ENCODE data around the gene FAM53A. TPM values are rescaled to one million over a fixed set of nuclear protein-coding genes. Genes with fewer than 3 reads are reported as not detected.

FAM53A gene
- total RNA-seq, 1 donor from 2014 or later, result 2.9 TPM

DNA sequence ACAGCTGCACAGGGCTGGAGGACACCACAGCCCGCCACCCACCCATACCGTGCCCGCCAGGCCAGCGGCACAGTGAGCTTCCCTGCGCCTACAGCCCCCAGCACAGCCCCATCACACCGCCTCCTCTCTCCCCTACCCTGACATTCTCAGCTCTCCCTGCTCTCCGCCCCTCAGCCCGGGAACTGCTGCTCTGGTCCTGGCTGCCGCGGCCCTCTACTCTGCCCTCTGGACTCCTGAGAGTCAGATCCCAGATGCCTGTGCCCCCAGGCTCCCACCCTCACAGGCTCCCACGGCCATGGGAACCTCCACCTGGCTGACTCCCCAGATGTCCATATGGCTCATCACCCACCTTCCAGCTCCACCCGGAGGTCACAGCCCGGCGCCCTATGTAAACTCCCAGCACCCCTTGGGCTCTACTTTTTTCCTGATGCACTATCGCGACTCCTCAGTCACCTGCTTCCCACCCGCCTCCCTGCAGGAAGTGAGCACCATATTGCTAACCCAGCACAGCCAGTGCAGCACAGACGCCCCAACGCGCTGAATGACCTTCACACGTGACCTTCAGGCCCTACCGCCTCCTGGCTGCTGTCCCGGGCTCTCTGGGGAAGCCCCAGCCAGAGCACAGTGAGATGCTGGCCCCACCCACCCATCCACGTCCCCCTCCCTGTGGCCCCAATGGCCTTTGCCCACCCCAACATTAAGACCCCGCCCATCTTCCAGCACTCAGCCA, 23.0 kb downstream of the FAM53A start:
- DNase-seq (ENCODE audit: low read depth), result no peak

DNA sequence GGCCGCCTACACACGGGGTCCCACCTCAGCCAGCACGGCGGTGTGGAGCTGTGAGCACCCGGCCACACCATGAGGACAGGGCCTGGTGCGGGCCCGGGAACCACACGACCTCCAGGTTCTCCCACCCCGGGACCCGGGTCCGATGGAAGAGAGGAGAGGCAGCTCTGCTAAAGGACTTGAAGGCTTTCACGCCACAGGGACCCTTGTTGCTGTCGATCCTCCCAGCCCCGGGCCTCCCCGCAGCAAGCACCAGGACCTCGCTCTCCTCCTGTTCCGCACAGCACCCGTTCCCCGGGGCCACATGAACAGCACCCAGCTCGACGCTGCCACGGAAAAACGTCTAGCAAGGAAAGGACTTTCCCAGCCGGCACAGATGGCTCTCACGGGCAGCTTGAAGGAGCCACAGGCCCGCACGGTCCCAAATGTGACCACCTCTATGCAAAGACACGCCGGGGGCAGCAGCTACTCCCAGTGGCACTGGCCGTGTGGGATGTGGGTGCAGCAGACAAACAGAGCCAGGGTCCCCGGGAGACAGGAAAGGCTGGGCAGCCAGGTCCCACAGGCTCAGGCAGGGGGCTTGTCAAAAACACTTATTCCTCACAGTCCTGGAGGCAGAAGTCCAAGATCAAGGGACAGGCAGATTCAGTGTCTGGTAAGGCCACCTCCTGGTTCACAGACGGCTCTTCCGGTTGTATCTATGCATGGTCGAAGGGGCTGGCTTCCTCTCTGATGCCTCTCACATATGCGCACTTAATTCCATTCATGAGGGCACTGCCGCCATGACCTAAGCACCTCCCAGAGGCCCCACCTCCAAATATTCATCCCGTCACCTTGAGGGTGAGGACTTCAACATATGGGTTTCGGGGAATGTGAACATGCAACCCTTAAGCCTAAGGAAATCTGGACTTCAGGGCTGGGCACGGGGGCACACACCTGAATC, 24.7 kb downstream of the FAM53A start:
- DNase-seq (ENCODE audit: low read depth), result no peak

DNA sequence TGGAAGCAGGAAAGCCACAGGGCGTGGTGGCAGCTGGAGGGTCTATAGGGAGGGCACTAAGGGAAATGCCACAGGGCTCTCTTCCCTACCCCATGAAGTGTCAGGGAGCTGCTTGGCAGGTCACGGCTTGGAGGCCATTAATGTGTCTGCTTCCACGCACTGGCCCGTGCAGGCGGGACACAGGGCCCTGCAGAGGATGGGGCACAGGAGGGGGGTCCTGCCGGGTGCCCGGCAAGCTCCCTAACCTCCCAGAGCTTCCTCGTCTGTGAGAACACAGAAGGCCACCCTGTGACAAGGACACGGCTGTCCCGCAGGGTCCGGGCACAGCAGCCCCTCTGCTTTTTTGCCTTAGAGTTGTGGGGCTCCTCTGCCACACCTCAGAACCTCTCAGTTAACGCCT, 25.5 kb downstream of the FAM53A start:
- no peak for DNase-seq (ENCODE audit: low read depth)

DNA sequence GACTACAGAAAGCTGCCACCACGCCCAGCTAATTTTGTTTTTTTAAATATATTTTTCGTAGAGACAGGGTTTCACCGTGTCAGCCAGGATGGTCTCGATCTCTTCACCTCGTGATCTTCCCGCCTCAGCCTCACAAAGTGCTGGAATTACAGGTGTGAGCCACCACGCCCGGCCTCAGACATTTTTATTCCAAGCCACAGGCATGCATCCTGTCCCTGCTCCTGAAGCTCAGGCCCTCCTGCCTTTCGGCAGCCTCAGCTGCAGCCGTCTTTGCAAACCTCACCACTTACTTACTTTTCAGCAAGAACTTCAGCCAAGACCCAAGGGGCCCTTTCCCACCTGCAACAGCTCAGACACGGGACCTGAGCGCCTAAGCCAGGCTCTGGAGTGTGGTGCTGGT, 26.0 kb downstream of the FAM53A start:
- no peak for DNase-seq (ENCODE audit: low read depth)

DNA sequence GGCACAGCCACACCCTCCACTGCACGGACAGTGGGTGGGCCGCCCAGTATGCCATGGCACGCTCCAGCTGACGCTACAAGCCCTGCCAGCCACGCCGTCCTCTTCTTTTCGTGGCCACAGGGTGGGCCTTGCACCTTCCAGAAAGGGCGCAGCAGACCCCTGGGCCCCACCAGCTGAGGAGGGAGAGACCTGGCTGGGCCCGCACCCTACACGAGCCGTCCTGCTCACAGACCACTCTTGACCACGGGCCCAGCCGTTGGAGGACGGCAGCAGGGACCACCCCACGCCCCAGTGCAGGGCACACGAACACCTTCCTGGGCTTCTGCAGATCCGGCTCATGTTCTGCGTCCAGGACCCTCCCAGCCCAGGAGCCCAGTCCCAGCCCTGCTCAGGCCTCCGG, 27.1 kb downstream of the FAM53A start:
- no peak for DNase-seq (ENCODE audit: low read depth)

DNA sequence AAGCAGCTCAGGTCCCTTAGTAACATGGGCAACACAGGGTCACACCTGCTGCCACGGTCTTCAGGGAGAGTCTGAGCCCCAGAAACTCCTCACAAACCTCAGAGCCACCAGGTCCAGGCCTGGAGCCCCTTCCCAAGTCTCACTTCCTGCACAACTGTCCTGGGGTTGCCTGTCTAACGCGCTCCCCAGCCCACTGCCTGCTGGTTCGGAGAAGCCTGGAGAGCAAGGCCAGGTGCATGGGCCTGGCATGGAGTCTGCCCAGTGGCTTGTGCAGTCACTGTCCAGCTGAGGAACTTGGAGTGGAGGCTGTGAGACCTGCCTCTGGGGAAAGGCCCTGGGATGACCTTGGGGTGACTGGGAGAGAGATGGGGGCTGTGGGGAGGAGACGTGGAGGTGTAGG, 28.0 kb downstream of the FAM53A start:
- DNase-seq (ENCODE audit: low read depth), result no peak

DNA sequence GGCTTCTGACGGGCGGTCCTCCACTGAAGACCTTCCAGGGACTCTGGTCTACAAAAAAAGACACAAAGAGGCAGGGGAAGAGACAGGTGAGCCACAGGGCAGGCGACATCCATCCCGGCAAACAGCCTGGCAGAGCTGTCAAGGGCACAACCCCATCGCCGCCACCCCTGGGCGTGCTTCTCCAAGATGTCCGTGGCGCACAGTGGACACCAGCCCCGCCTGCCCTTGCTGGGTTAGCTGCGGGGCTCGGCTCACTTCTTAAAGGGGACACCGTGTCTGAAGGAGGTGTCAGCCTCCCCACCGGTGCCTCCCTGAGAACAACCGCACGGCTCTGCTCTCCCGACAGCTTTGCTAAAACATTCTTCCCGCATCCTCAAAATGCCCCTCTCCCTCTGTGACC, 28.4 kb downstream of the FAM53A start:
- DNase-seq (ENCODE audit: low read depth), result no peak

DNA sequence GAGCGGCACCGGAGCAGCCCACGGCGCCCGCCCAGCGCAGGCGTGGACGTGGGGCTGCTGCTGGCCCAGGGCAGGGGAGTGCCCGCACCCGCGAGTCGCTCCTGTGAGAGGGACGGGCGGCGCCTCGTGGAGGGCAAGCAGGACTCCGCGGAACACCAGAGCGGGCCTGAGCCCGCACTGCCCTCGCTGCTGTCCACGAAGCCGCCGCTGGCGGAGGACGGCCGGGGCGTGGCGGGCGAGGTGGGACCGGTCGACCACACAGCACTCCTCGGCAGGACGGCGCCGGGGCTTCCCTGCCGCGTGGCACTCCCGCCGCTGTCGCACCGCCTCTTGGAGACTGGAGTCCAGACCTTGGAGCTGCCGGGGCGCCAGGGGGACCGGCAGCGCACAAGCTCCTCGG, 29.0 kb downstream of the FAM53A start:
- DNase-seq (ENCODE audit: low read depth), result no peak

DNA sequence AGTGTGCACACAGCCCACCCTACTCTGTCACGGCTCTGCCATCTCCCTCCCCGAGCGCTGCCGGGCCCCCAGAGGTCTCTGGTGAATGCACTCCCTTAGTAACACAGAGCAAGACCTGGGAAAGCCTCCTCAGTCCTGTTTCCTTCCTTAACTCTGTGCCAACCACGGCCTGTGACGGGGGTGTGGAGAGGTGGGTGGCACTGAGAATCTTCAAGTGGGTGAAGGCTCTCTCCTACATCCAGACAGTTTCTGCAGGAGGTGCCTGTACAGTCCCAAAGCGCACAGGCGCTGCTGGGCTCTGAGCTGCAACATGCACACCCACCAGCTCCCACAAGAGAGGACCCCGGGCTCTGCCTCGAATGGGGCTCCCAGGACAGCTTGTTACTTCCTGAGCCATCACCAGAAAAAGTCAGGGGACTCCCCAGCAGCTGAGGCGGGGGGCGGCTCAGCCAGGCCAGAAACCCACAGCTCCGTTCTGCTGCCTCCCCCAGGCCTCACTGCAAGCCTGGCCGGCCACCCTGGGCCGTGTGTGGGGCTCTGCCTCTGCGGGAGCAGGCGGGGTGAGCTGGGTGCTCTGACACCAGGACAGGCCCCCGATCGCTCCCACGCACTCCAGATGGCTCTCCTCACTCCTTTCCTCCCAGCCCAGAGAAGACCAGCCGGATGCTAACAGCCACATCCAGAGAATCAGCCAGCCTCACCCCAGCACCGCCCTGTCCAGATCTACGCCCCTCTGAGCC, 29.7 kb downstream of the FAM53A start:
- no peak for DNase-seq (ENCODE audit: low read depth)

DNA sequence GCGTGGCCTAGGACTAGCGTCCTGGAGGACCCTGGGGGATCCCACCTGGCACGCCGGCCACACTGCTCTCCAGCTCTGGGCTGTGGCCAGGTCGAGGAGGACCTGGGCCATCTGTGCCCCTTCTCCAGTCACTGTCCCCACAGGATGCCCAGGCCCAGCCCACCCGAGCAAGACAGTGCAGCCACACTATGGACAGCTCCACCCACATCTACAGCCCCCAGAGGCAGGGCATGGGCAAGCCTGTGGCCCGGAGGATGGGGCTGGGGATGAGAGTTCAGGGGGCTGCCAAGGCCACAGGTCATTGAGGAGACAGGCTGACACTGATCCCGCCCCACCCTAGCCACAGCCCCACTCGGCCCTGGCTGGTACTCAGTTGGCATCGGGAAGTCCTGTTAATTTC, 30.3 kb downstream of the FAM53A start:
- no peak for DNase-seq (ENCODE audit: low read depth)

DNA sequence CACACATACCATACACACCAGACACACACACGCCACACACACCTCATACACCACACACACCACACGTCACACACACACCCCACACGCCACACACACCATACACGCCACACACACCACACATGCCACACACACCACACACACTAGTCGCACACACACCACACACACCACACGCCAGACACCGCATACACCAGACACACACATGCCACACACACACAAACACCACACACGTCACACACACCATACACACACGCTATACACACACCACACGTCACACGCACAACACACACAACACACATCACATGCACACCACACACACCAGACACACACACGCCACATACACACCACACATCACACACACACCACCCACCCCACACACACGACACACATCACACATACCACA, 32.0 kb downstream of the FAM53A start:
- DNase-seq (ENCODE audit: low read depth), result no peak

DNA sequence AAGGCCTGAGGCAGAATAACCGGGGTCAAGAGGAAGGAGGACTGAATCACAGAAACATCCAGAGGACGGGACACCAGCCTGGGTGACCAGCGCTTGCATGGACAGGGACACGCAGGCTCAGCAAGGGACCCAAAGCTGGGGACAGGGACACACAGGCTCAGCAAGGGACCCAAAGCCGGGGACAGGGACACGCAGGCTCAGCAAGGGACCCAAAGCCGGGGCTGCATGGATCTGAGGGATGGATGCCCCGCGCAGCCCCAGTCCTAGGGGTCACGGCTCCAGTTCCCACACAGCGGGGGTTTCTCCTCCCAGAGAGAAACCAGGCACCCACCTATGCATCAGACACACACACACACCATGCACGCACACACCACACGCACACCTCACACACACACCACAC, 32.5 kb downstream of the FAM53A start:
- DNase-seq (ENCODE audit: low read depth), result no peak

DNA sequence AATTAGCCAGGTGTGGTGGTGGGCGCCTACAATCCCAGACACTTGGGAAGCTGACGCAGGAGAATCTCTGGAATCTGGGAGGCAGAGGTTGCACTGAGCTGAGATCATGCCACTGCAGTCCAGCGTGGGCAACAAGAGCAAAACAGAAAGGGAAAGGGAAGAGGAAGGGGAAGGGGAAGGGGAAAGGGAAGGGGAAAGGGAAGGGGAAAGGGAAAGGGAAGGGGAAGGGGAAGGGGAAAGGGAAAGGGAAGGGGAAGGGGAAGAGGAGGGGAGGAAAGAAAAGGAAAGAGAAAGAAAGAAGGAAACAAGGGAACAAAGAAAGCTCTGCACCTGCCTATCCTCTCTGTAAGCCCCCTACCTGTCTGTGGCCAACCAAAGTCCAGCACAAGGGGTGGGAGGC, 35.2 kb downstream of the FAM53A start:
- DNase-seq (ENCODE audit: low read depth), result no peak

DNA sequence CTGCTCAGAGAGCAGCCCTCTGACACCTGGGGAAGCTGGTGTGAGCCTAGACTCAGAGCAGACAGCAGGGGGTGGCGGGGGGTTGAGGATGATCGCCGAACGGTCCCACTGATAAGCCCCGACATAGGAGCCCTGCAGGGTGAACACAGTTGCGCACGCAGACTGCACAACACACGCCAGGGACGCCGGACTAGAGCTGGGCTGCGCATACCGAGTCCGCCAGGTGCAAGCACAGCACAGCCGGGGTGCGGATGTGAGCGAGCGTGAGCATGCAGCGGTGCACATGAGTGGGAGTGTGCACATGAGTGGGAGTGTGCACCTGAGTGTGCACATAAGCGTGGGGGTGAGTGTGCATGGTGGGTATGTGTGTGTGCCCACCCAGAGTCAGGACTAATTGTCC, 36.7 kb downstream of the FAM53A start:
- no peak for DNase-seq (ENCODE audit: low read depth)

DNA sequence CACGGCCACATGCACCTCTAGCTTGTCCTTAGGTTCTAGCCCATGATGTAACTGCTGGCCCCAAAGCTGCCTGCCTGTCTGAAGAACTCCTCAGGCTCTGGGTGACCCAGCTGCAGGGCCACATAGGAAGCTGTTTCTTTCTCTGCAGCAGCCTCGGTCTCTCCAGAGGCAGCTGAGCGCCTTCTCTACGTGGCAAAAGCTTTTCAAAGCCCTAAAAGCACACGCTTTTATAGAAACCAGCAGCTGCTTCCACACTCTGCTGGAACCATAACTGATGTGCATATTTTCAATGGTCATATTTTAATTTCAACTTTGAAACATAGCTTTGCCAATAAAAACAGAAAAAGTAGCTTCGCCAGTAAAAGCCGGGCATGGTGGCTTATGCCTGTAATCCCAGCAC, 37.4 kb downstream of the FAM53A start:
- DNase-seq (ENCODE audit: low read depth), result no peak

DNA sequence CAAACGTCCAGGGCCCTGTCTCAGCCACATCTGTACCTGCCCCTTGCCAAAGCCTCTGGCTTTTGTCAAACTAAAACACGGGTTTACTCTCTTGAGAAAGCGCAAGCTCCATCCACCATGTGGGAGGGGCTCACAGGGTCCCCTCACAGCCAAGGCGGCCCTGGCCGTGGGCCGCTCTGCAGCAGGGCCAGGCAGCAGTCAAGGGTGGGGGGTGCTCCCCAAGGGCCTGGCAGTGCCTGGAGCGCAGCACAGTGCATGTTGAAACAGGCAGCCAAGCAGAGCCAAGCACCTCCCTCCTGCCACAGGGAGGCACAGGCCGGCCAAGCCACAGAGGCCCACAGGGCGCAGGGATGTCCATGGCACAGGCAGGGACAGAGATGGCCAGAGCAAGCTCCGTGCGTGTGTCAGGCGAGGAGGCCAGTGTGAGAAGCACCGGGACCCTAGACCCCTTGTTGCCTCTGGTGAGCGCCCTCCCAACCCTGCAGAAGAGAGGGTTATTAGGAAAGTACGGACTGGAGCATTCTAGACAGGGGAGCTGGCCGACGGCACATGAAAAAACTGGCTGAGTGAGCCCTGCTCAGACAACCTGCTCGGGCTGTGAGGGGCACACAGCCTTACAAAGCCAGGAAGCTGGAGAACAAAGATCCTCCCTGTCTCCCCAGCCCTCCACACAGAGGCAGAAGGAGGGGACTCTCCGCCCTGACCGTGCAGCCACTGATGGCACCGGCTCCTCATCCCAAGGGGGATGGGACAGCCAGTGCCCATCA, 39.0 kb downstream of the FAM53A start:
- peak; percentile 23 for DNase-seq (ENCODE audit: low read depth)

DNA sequence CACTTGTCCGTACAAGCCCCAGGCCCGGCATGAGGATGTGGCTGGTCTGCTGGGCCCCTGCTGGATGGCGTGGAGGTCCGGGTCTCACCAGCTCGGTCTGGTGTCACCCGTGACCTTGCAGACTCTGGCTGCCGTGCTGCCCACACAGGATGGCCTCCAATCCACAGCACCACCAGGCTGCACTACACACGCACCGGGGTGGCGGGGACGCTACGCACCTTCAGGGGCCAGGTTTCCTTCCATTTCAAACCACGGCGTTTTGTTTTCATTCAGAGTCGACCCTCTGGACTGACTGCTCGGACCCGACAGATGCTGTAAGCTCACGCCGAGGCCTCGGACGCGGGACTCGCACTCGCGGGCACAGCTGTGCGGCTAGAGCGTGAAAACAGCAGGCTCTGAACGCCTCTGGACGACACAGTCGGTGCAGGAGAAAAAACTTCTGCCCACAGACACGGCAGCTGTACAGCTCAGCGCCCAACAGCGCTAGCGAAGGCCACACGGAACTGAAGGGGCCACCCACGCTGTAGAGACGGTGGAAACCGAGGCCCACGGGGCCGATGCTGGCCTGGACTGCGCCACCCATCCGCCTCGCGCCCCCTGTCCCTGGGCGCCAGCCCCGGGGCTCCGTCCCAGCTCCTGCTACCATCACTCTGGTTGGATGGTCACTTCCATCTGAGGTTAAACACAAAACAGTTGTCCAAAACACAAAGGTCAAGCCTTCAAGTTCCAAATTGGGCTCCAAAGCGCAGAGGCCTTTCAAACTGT, 40.0 kb downstream of the FAM53A start:
- no peak for DNase-seq (ENCODE audit: low read depth)

DNA sequence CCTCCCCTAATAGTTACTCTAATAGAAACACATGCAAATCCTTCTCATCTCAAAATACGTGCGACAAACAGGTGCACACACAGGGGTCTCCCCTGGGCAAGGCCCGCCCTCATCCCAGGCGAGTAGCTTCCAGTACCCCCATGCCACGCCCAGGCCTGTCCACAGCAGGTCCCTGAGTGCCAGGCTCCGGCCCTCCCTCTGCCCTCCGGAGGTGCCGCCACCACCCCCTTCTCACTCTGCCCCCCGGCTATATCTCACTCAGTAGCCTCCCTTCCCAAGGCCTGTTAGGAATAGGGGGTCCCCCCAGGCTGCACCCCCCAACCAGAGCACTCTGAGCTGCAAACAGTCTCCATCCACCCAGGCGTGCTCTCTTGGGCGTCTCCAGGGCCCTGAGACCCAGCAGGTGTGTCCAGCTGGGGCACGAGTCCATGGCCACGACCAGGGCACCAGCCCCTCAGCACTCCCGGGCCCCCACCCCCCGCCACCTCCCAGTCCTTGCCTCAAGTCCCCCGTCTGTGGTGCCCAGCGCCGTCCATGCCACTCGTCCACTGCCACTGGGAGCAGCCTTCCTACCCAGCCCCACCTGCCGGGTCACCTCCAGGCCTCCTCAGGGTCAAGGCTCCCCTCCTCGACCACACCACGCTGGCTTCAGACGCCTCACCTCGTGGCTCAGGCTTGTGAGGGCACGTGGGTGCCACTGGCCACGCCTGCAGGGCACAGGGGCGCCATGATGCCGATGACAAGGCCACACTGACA, 41.7 kb downstream of the FAM53A start:
- DNase-seq (ENCODE audit: low read depth), result no peak

DNA sequence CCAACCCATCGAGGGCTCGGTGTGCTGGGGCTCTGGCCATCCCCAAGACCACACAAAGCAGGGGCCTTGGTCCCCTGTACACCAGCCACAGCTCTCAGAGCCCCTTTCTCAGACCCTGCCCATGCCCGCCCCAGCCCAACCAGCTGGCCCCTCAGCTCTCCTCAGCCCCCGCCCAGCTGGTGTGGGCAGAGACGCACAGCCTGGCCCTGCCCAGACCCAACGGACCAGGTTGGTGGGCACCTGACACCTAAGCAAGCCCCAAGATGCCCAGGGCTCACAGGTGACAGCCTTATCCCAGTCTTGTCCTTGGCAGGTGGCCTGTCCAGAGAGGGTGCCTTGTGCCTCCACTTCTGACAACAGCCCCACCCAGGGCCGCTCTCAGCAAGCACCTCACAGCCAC, 42.4 kb downstream of the FAM53A start:
- DNase-seq (ENCODE audit: low read depth), result no peak

All from renal cortical epithelial cell (primary cell).